GM23338 (cell line): ENCODE data around the gene FREY1.

Experiments used
- CTCF ChIP-seq, 2 experiments: fragments of 200-600 bp in 1 of 2; sonication (generic) in 1 of 2; conservative IDR thresholded peaks; 2 replicates each; pipeline versions ENCODE4 v1.5.1 to v1.6.1; 2016 to 2017; ENCODE audit warnings: antibody characterized with exemption in 2 of 2, low read depth in 2 of 2, mild to moderate bottlenecking in 2 of 2, moderate library complexity in 1 of 2
- EZH2 ChIP-seq: fragments of 200-600 bp; sonication (generic); IDR thresholded peaks from one replicate; pipeline ENCODE4 v1.8.0; 2017; ENCODE audit warnings: antibody characterized with exemption, mild to moderate bottlenecking, low read depth; ENCODE audit not compliant: unreplicated experiment
- JUNB ChIP-seq: IDR thresholded peaks from one replicate; pipeline ENCODE4 v1.6.1; 2016; ENCODE audit warnings: antibody characterized with exemption; ENCODE audit not compliant: unreplicated experiment

GRCh38 chr11:45919806-45920530 is 12.9 kb upstream of the FREY1 start:
- TF ChIP-seq CTCF (conservative IDR thresholded peaks at IDR 0.05; ENCODE audit: low read depth in 2 of 2) (no peak), JUNB (no peak), EZH2 (no peak)
